ENCODE results near the gene CTNNA3. TPM values are rescaled to one million over a fixed set of nuclear protein-coding genes. Genes with fewer than 3 reads are reported as not detected.

Gene CTNNA3
- total and polyA plus RNA-seq, 4 donors: 0.16 to 2.4 (median 1.4) TPM

GRCh38 chr10:67144530-67144929, 551.5 kb downstream of the CTNNA3 start (continued):
- TF ChIP-seq ATF3 (IDR thresholded peaks at IDR 0.05) (no peak), HNF4G (IDR thresholded peaks at IDR 0.05) (no peak), JUND (IDR thresholded peaks at IDR 0.05) (no peak), EGR1 (IDR thresholded peaks at IDR 0.05; ENCODE audit: low read depth in 2 of 2) (no peak)

GRCh38 chr10:67141300-67141699, 554.7 kb downstream of the CTNNA3 start:
- H3K9me3 ChIP-seq (ENCODE audit: control insufficient read depth in 4 of 4, low read length in 3 of 4): no peaks in the 10 kb centered on the region
- 89% methylated on average over 6 of the region's 6 CpGs for WGBS
- H3K4me3 ChIP-seq (ENCODE audit: low read depth in 1 of 3, low read length in 3 of 3): no peak overlapping the region
- H3K4me1 ChIP-seq (ENCODE audit: control insufficient read depth in 4 of 4, insufficient read depth in 4 of 4, low read length in 3 of 4): no peaks in the 10 kb centered on the region
- no peaks in the 10 kb centered on the region for H3K36me3 ChIP-seq (ENCODE audit: control insufficient read depth in 4 of 4, insufficient read depth in 3 of 4, low read depth in 1 of 4, low read length in 3 of 4)
- no peaks in the 10 kb centered on the region for H3K27me3 ChIP-seq (ENCODE audit: control insufficient read depth in 4 of 4, insufficient read depth in 4 of 4, low read length in 3 of 4)
- no peak for DNase-seq (ENCODE audit: low spot score)
- no peak overlapping the region for H3K27ac ChIP-seq (ENCODE audit: low read depth in 1 of 2, low read length in 2 of 2)
- TF ChIP-seq SP1 (IDR thresholded peaks at IDR 0.05) (no peak), ATF3 (IDR thresholded peaks at IDR 0.05) (no peak), HNF4G (IDR thresholded peaks at IDR 0.05) (no peak)
- no peak overlapping the region for H3K9ac ChIP-seq (ENCODE audit: low read depth in 1 of 2, low read length in 2 of 2)

- no peaks in the 10 kb centered on the region for H3K27me3 ChIP-seq (ENCODE audit: control insufficient read depth in 4 of 4, insufficient read depth in 4 of 4, low read length in 3 of 4)
- H3K9me3 ChIP-seq (ENCODE audit: control insufficient read depth in 4 of 4, low read length in 3 of 4): no peaks in the 10 kb centered on the region
- 73% methylated on average over 2 of the region's 2 CpGs for WGBS
- TF ChIP-seq CTCF (IDR thresholded peaks at IDR 0.05; ENCODE audit: low read depth, low read length, missing input control) (no peak), JUND (IDR thresholded peaks at IDR 0.05) (no peak), EGR1 (IDR thresholded peaks at IDR 0.05; ENCODE audit: low read depth in 2 of 2) (no peak), FOXA1 (IDR thresholded peaks at IDR 0.05) (no peak), ZBTB33 (IDR thresholded peaks at IDR 0.05) (no peak), SP1 (IDR thresholded peaks at IDR 0.05) (no peak), NR2F2 (IDR thresholded peaks at IDR 0.05) (no peak), YY1 (IDR thresholded peaks at IDR 0.05) (no peak), TAF1 (conservative IDR thresholded peaks at IDR 0.05) (no peak)
- H3K4me1 ChIP-seq (ENCODE audit: control insufficient read depth in 4 of 4, insufficient read depth in 4 of 4, low read length in 3 of 4): no peaks in the 10 kb centered on the region
- H3K4me3 ChIP-seq (ENCODE audit: low read depth in 1 of 3, low read length in 3 of 3): no peak overlapping the region
- no peak for DNase-seq (ENCODE audit: low spot score)
- H3K36me3 ChIP-seq (ENCODE audit: control insufficient read depth in 4 of 4, insufficient read depth in 3 of 4, low read depth in 1 of 4, low read length in 3 of 4): no peaks in the 10 kb centered on the region
- H3K27ac ChIP-seq (ENCODE audit: low read depth in 1 of 2, low read length in 2 of 2): no peak overlapping the region
- H3K9ac ChIP-seq (ENCODE audit: low read depth in 1 of 2, low read length in 2 of 2): no peak overlapping the region
Observed at GRCh38 chr10:67140641-67141040, 555.4 kb downstream of the CTNNA3 start.

GRCh38 chr10:67127441-67127840, 568.6 kb downstream of the CTNNA3 start:
- Histone ChIP-seq H3K9ac (ENCODE audit: low read depth in 1 of 2, low read length in 2 of 2) (no peak overlapping the region), H3K27ac (ENCODE audit: low read depth in 1 of 2, low read length in 2 of 2) (no peak overlapping the region), H3K4me3 (ENCODE audit: low read depth in 1 of 3, low read length in 3 of 3) (no peak overlapping the region), H3K36me3 (ENCODE audit: control insufficient read depth in 4 of 4, insufficient read depth in 3 of 4, low read depth in 1 of 4, low read length in 3 of 4) (no peaks in the 10 kb centered on the region), H3K9me3 (ENCODE audit: control insufficient read depth in 4 of 4, low read length in 3 of 4) (no peaks in the 10 kb centered on the region), H3K4me1 (ENCODE audit: control insufficient read depth in 4 of 4, insufficient read depth in 4 of 4, low read length in 3 of 4) (no peaks in the 10 kb centered on the region), H3K27me3 (ENCODE audit: control insufficient read depth in 4 of 4, insufficient read depth in 4 of 4, low read length in 3 of 4) (no peaks in the 10 kb centered on the region)
- 88% methylated on average over 2 of the region's 2 CpGs for WGBS
- no peak for DNase-seq (ENCODE audit: low spot score)
- TF ChIP-seq YY1 (IDR thresholded peaks at IDR 0.05) (no peak), EGR1 (IDR thresholded peaks at IDR 0.05; ENCODE audit: low read depth in 2 of 2) (no peak), TAF1 (conservative IDR thresholded peaks at IDR 0.05) (no peak), REST (IDR thresholded peaks at IDR 0.05) (no peak), ZBTB33 (IDR thresholded peaks at IDR 0.05) (no peak), NR2F2 (IDR thresholded peaks at IDR 0.05) (no peak), MAX (IDR thresholded peaks at IDR 0.05) (no peak), FOXA2 (IDR thresholded peaks at IDR 0.05) (no peak), RAD21 (IDR thresholded peaks at IDR 0.05) (no peak), FOXA1 (IDR thresholded peaks at IDR 0.05) (no peak), SP1 (IDR thresholded peaks at IDR 0.05) (no peak), HNF4A (conservative IDR thresholded peaks at IDR 0.05) (no peak)
